Endothelial cell (in vitro differentiated cells): ENCODE data around the gene GALNT18. TPM values are rescaled to one million over a fixed set of nuclear protein-coding genes. Genes with fewer than 3 reads are reported as not detected.

Source experiments
- DNase-seq: peaks from one replicate; pipeline ENCODE4 v3.0.0; 2021; ENCODE audit warnings: low spot score
- H3K27ac Mint-ChIP-seq: one replicate; pipeline ENCODE4 v1.8.0; 2021; ENCODE audit warnings: mixed read lengths, inconsistent platforms; ENCODE audit not compliant: unreplicated experiment
- H3K27me3 Mint-ChIP-seq: one replicate; pipeline ENCODE4 v1.8.0; 2021; ENCODE audit warnings: mild to moderate bottlenecking, moderate library complexity, mixed read lengths, inconsistent platforms; ENCODE audit not compliant: unreplicated experiment
- H3K36me3 Mint-ChIP-seq: one replicate; pipeline ENCODE4 v1.8.0; 2021; ENCODE audit warnings: mild to moderate bottlenecking, low read depth, mixed read lengths, inconsistent platforms; ENCODE audit not compliant: unreplicated experiment
- H3K4me1 Mint-ChIP-seq: one replicate; pipeline ENCODE4 v1.8.0; 2021; ENCODE audit warnings: mild to moderate bottlenecking, mixed read lengths, inconsistent platforms; ENCODE audit not compliant: unreplicated experiment
- H3K4me3 Mint-ChIP-seq: one replicate; pipeline ENCODE4 v1.8.0; 2021; ENCODE audit warnings: mild to moderate bottlenecking, mixed read lengths, inconsistent platforms; ENCODE audit not compliant: unreplicated experiment
- H3K9me3 Mint-ChIP-seq: one replicate; pipeline ENCODE4 v1.8.0; 2021; ENCODE audit warnings: mixed read lengths, inconsistent platforms; ENCODE audit not compliant: unreplicated experiment
- CTCF ChIP-seq: fragments of 200-600 bp; sonication (generic); IDR thresholded peaks from one replicate; pipeline ENCODE4 v1.5.0; 2021; ENCODE audit warnings: antibody characterized with exemption; ENCODE audit not compliant: unreplicated experiment
- total RNA-seq: library from RNA; stranded (reverse); fragmentation: NEBNext Ultra II Directional; extraction: Animal tissue kit (Norgen Biotek cat#: 25700); gene quantifications from one replicate; pipeline ENCODE4 v1.2.1, GENCODE V29; 2021; ENCODE audit not compliant: unreplicated experiment

GALNT18 gene
- total RNA-seq, 1 donor from 2014 or later: 87.6 TPM

DNA sequence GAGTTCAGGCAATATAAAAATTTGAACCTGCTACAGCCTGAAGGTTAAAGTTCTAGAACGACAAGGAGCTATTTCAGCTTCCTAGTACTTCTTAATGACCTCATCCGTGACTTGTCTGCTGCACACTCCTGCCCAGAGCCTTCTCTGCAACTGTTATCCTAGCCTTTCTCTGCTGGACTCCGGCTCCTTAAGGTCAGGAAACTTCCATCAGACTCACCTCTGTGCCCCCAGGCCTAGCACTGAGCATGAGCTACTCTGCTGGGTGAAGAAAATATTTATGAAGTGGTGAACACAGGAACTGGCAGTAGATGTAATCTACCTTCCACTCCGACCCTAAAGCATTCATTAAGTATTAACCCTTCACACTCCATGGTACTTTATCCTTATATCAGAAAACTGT is 287.2 kb downstream of the GALNT18 start:
- Mint-ChIP-seq H3K9me3 (no peaks in the 10 kb centered on the region), H3K4me1 (peaks cover 16% of the 10 kb centered on the region), H3K4me3 (no peak overlapping the region), H3K27me3 (peaks cover 4% of the 10 kb centered on the region), H3K27ac (no peak overlapping the region), H3K36me3 (peaks cover 61% of the 10 kb centered on the region)
- DNase-seq: no peak
- no peak for TF ChIP-seq CTCF

GRCh38 chr11:11332141-11332710 is 289.6 kb downstream of the GALNT18 start:
- Mint-ChIP-seq H3K36me3 (peaks cover 61% of the 10 kb centered on the region), H3K27me3 (peaks cover 3% of the 10 kb centered on the region), H3K27ac (no peak overlapping the region), H3K9me3 (no peaks in the 10 kb centered on the region), H3K4me3 (no peak overlapping the region), H3K4me1 (peaks cover 12% of the 10 kb centered on the region)
- no peak for DNase-seq
- no peak for TF ChIP-seq CTCF

- TF ChIP-seq CTCF: no peak
- DNase-seq: no peak
- H3K4me1 Mint-ChIP-seq: no peaks in the 10 kb centered on the region
- H3K4me3 Mint-ChIP-seq: no peak overlapping the region
- H3K36me3 Mint-ChIP-seq: peaks cover 80% of the 10 kb centered on the region
- H3K27me3 Mint-ChIP-seq: peaks cover 1% of the 10 kb centered on the region
- H3K27ac Mint-ChIP-seq: no peak overlapping the region
- H3K9me3 Mint-ChIP-seq: no peaks in the 10 kb centered on the region
These were observed 292.6 kb downstream of the GALNT18 start for GRCh38 chr11:11329062-11329806.

DNA sequence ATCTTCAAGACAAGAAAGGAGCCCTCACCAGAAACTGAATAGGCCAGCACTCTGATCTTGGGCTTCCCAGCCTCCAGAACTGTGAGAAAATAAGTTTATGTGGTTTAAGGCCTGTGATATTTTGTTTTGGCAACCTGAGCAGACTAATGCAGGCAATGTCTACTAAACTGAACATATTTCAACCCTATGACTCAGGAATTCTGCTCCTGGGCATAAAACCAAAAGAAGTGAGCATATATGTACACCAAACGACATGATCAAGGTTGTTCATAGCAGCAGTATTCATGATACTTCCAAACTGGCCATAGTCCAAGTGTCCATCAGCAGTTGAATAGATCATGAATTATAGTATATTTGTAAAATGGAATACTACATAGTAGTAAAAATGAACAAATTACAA is 297.7 kb downstream of the GALNT18 start:
- H3K4me1 Mint-ChIP-seq: peaks cover 9% of the 10 kb centered on the region
- peaks cover 70% of the 10 kb centered on the region for H3K36me3 Mint-ChIP-seq
- DNase-seq: no peak
- peak overlapping the region; percentile 50 for H3K4me3 Mint-ChIP-seq
- no peak for TF ChIP-seq CTCF
- H3K27ac Mint-ChIP-seq: no peak overlapping the region
- no peaks in the 10 kb centered on the region for H3K27me3 Mint-ChIP-seq
- no peaks in the 10 kb centered on the region for H3K9me3 Mint-ChIP-seq

DNA sequence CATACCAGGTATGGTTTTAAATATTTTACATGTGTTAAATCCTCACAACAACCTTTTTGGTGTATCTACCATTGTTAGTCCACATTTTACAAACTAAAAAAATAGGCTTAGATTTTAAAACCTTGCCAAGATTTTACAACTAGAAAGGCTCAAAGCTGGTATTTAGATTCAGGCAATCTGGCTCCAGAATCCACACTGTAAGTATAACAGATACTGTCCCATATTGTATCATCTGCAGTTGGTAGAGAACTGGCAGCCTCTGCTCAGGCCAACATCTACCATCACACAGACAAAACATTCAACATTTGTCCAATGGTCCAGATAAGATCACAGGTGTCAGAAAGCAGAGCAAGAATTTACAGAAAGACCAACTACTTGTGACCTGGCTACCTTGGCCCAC is 299.7 kb downstream of the GALNT18 start:
- H3K27me3 Mint-ChIP-seq: peaks cover 5% of the 10 kb centered on the region
- DNase-seq: no peak
- no peak overlapping the region for H3K4me3 Mint-ChIP-seq
- no peak for TF ChIP-seq CTCF
- H3K9me3 Mint-ChIP-seq: no peaks in the 10 kb centered on the region
- peaks cover 21% of the 10 kb centered on the region for H3K4me1 Mint-ChIP-seq
- H3K36me3 Mint-ChIP-seq: peaks cover 63% of the 10 kb centered on the region
- H3K27ac Mint-ChIP-seq: no peak overlapping the region
